Measurements from ENCODE around the gene PARP15.

The PARP15 gene

GRCh38 chr3:122572940-122573412 lies 4.5 kb upstream of the PARP15 start:
- H3K27me3 ChIP-seq (ENCODE audit: insufficient read depth, insufficient read length), result no peaks in the 10 kb centered on the region
- H3K36me3 ChIP-seq (ENCODE audit: insufficient read depth, insufficient read length, low read length), result no peaks in the 10 kb centered on the region
- H3K4me3 ChIP-seq (ENCODE audit: insufficient read length, low read depth), result no peak overlapping the region
- no peaks in the 10 kb centered on the region for H3K9me3 ChIP-seq (ENCODE audit: insufficient read depth, low read length)
- DNase-seq (ENCODE audit: low read depth, low spot score), result peak; percentile 48
- TF ChIP-seq SUZ12 (IDR thresholded peaks at IDR 0.05; ENCODE audit: extremely low read depth, insufficient read depth, insufficient read length) (no peak), ZNF274 (IDR thresholded peaks at IDR 0.05; ENCODE audit: low read depth, low read length) (no peak), YY1 (IDR thresholded peaks at IDR 0.05; ENCODE audit: insufficient read depth, insufficient read length) (no peak)
- no peaks in the 10 kb centered on the region for H3K4me1 ChIP-seq (ENCODE audit: insufficient read depth, insufficient read length)
- no peak overlapping the region for H3K9ac ChIP-seq (ENCODE audit: insufficient read length, low read depth)

- H3K36me3 ChIP-seq (ENCODE audit: insufficient read depth, insufficient read length, low read length), result no peaks in the 10 kb centered on the region
- TF ChIP-seq YY1 (IDR thresholded peaks at IDR 0.05; ENCODE audit: insufficient read depth, insufficient read length) (no peak), ZNF274 (IDR thresholded peaks at IDR 0.05; ENCODE audit: low read depth, low read length) (no peak), SUZ12 (IDR thresholded peaks at IDR 0.05; ENCODE audit: extremely low read depth, insufficient read depth, insufficient read length) (no peak)
- H3K4me1 ChIP-seq (ENCODE audit: insufficient read depth, insufficient read length), result no peaks in the 10 kb centered on the region
- no peak for DNase-seq (ENCODE audit: low read depth, low spot score)
- H3K27me3 ChIP-seq (ENCODE audit: insufficient read depth, insufficient read length), result no peaks in the 10 kb centered on the region
- H3K9ac ChIP-seq (ENCODE audit: insufficient read length, low read depth), result no peak overlapping the region
- no peaks in the 10 kb centered on the region; the same call in 1 of the 2 replicates for H3K9me3 ChIP-seq (ENCODE audit: insufficient read depth, low read length)
- H3K4me3 ChIP-seq (ENCODE audit: insufficient read length, low read depth), result no peak overlapping the region
Measured at GRCh38 chr3:122576174-122576940, 1.1 kb upstream of the PARP15 start.

- Histone ChIP-seq H3K4me1 (ENCODE audit: insufficient read depth, insufficient read length) (no peaks in the 10 kb centered on the region), H3K9ac (ENCODE audit: insufficient read length, low read depth) (no peak overlapping the region), H3K36me3 (ENCODE audit: insufficient read depth, insufficient read length, low read length) (no peaks in the 10 kb centered on the region), H3K9me3 (ENCODE audit: insufficient read depth, low read length) (peaks cover 15% of the 10 kb centered on the region), H3K4me3 (ENCODE audit: insufficient read length, low read depth) (no peak overlapping the region), H3K27me3 (ENCODE audit: insufficient read depth, insufficient read length) (no peaks in the 10 kb centered on the region)
- no peak for DNase-seq (ENCODE audit: low read depth, low spot score)
- no peak for TF ChIP-seq ZNF274 (IDR thresholded peaks at IDR 0.05; ENCODE audit: low read depth, low read length)
- no peak for TF ChIP-seq YY1 (IDR thresholded peaks at IDR 0.05; ENCODE audit: insufficient read depth, insufficient read length)
- TF ChIP-seq SUZ12 (IDR thresholded peaks at IDR 0.05; ENCODE audit: extremely low read depth, insufficient read depth, insufficient read length), result no peak
Measured at GRCh38 chr3:122578069-122578740, 755 bp downstream of the PARP15 start.

- DNase-seq (ENCODE audit: low read depth, low spot score), result no peak
- no peaks in the 10 kb centered on the region for H3K36me3 ChIP-seq (ENCODE audit: insufficient read depth, insufficient read length, low read length)
- TF ChIP-seq SUZ12 (IDR thresholded peaks at IDR 0.05; ENCODE audit: extremely low read depth, insufficient read depth, insufficient read length), result no peak
- TF ChIP-seq YY1 (IDR thresholded peaks at IDR 0.05; ENCODE audit: insufficient read depth, insufficient read length), result no peak
- TF ChIP-seq ZNF274 (IDR thresholded peaks at IDR 0.05; ENCODE audit: low read depth, low read length), result no peak
- no peak overlapping the region for H3K4me3 ChIP-seq (ENCODE audit: insufficient read length, low read depth)
- no peaks in the 10 kb centered on the region for H3K27me3 ChIP-seq (ENCODE audit: insufficient read depth, insufficient read length)
- no peak overlapping the region for H3K9ac ChIP-seq (ENCODE audit: insufficient read length, low read depth)
- H3K9me3 ChIP-seq (ENCODE audit: insufficient read depth, low read length), result peaks cover 15% of the 10 kb centered on the region
- H3K4me1 ChIP-seq (ENCODE audit: insufficient read depth, insufficient read length), result no peaks in the 10 kb centered on the region
Measured at GRCh38 chr3:122580470-122580869, 3.0 kb downstream of the PARP15 start.

- no peak for DNase-seq (ENCODE audit: low read depth, low spot score)
- Histone ChIP-seq H3K27me3 (ENCODE audit: insufficient read depth, insufficient read length) (no peaks in the 10 kb centered on the region), H3K4me3 (ENCODE audit: insufficient read length, low read depth) (no peak overlapping the region), H3K36me3 (ENCODE audit: insufficient read depth, insufficient read length, low read length) (no peaks in the 10 kb centered on the region), H3K9me3 (ENCODE audit: insufficient read depth, low read length) (peaks cover 15% of the 10 kb centered on the region), H3K4me1 (ENCODE audit: insufficient read depth, insufficient read length) (no peaks in the 10 kb centered on the region), H3K9ac (ENCODE audit: insufficient read length, low read depth) (no peak overlapping the region)
- TF ChIP-seq SUZ12 (IDR thresholded peaks at IDR 0.05; ENCODE audit: extremely low read depth, insufficient read depth, insufficient read length) (no peak), YY1 (IDR thresholded peaks at IDR 0.05; ENCODE audit: insufficient read depth, insufficient read length) (no peak), ZNF274 (IDR thresholded peaks at IDR 0.05; ENCODE audit: low read depth, low read length) (no peak)
Measured at GRCh38 chr3:122581622-122582021, 4.2 kb downstream of the PARP15 start.

- H3K9me3 ChIP-seq (ENCODE audit: insufficient read depth, low read length), result peaks cover 16% of the 10 kb centered on the region
- no peaks in the 10 kb centered on the region for H3K36me3 ChIP-seq (ENCODE audit: insufficient read depth, insufficient read length, low read length)
- H3K4me1 ChIP-seq (ENCODE audit: insufficient read depth, insufficient read length), result no peaks in the 10 kb centered on the region
- H3K27me3 ChIP-seq (ENCODE audit: insufficient read depth, insufficient read length), result no peaks in the 10 kb centered on the region
- no peak overlapping the region for H3K9ac ChIP-seq (ENCODE audit: insufficient read length, low read depth)
- TF ChIP-seq SUZ12 (IDR thresholded peaks at IDR 0.05; ENCODE audit: extremely low read depth, insufficient read depth, insufficient read length) (no peak), ZNF274 (IDR thresholded peaks at IDR 0.05; ENCODE audit: low read depth, low read length) (no peak), YY1 (IDR thresholded peaks at IDR 0.05; ENCODE audit: insufficient read depth, insufficient read length) (no peak)
- no peak overlapping the region for H3K4me3 ChIP-seq (ENCODE audit: insufficient read length, low read depth)
- no peak for DNase-seq (ENCODE audit: low read depth, low spot score)
Measured at GRCh38 chr3:122582390-122582789, 4.9 kb downstream of the PARP15 start.

GRCh38 chr3:122586098-122586497 lies 8.6 kb downstream of the PARP15 start:
- Histone ChIP-seq H3K4me3 (ENCODE audit: insufficient read length, low read depth) (no peak overlapping the region), H3K27me3 (ENCODE audit: insufficient read depth, insufficient read length) (no peaks in the 10 kb centered on the region), H3K36me3 (ENCODE audit: insufficient read depth, insufficient read length, low read length) (no peaks in the 10 kb centered on the region), H3K9ac (ENCODE audit: insufficient read length, low read depth) (no peak overlapping the region), H3K4me1 (ENCODE audit: insufficient read depth, insufficient read length) (no peaks in the 10 kb centered on the region), H3K9me3 (ENCODE audit: insufficient read depth, low read length) (peaks cover 19% of the 10 kb centered on the region)
- no peak for DNase-seq (ENCODE audit: low read depth, low spot score)
- TF ChIP-seq ZNF274 (IDR thresholded peaks at IDR 0.05; ENCODE audit: low read depth, low read length), result no peak
- no peak for TF ChIP-seq YY1 (IDR thresholded peaks at IDR 0.05; ENCODE audit: insufficient read depth, insufficient read length)
- no peak for TF ChIP-seq SUZ12 (IDR thresholded peaks at IDR 0.05; ENCODE audit: extremely low read depth, insufficient read depth, insufficient read length)

Data from NT2/D1 (cell line).